Activated effector memory CD4-positive, alpha-beta T cell treated with anti-CD3 and anti-CD28 coated beads, Interleukin-2, amount 50 U/mL, for 16 hours (primary cell): ENCODE data around the gene GRK4.

Experiments used
- DNase-seq: peaks from one replicate; pipeline ENCODE4 v3.0.0-alpha.2; 2020

Gene GRK4

GRCh38 chr4:2930758-2931511, 32.4 kb upstream of the GRK4 start:
- peak; percentile 64 for DNase-seq

- peak; percentile 83 for DNase-seq
Measured at GRCh38 chr4:2931512-2932301, 31.7 kb upstream of the GRK4 start.

- peak; percentile 68 for DNase-seq
Measured at GRCh38 chr4:2932321-2932950, 30.9 kb upstream of the GRK4 start.

GRCh38 chr4:2932951-2933565, 30.3 kb upstream of the GRK4 start:
- DNase-seq = peak; percentile 73

GRCh38 chr4:2933566-2934076, 29.8 kb upstream of the GRK4 start:
- DNase-seq = no peak

- peak; percentile 83 for DNase-seq
Measured at GRCh38 chr4:2934077-2934812, 29.1 kb upstream of the GRK4 start.

- peak; percentile 98 for DNase-seq
Measured at GRCh38 chr4:2934813-2935761, 28.3 kb upstream of the GRK4 start.

GRCh38 chr4:2935762-2936743, 27.3 kb upstream of the GRK4 start:
- peak; percentile 91 for DNase-seq

- peak; percentile 87 for DNase-seq
Measured at GRCh38 chr4:2936773-2937145, 26.6 kb upstream of the GRK4 start.

- DNase-seq = peak; percentile 76
Measured at GRCh38 chr4:2937146-2937857, 26.1 kb upstream of the GRK4 start.

- no peak for DNase-seq
Measured at GRCh38 chr4:2937986-2938385, 25.4 kb upstream of the GRK4 start.

GRCh38 chr4:2938411-2938810, 25.0 kb upstream of the GRK4 start:
- DNase-seq = peak; percentile 57

- peak; percentile 61 for DNase-seq
Measured at GRCh38 chr4:2938906-2939305, 24.5 kb upstream of the GRK4 start.

- peak; percentile 77 for DNase-seq
Measured at GRCh38 chr4:2939383-2940243, 23.8 kb upstream of the GRK4 start.

GRCh38 chr4:2940267-2941137, 22.9 kb upstream of the GRK4 start:
- DNase-seq = peak; percentile 61

GRCh38 chr4:2941138-2942036, 22.0 kb upstream of the GRK4 start:
- DNase-seq = peak; percentile 60
